HUES64 (cell line): Measurements from ENCODE around the gene JCHAIN.
"Not testable (repeated sequence)": the region's sequence is repeated elsewhere in the genome, so short reads cannot be mapped to it uniquely, and the experiment has no call there.

ENCODE experiments used
- H3K27ac ChIP-seq: 2 replicates; pipeline ENCODE4 v1.7.0; 2013; ENCODE audit warnings: low read depth, low read length, inconsistent platforms
- H3K27me3 ChIP-seq: 2 replicates; pipeline ENCODE4 v1.6.1; 2013; ENCODE audit warnings: mild to moderate bottlenecking, low read length; ENCODE audit not compliant: insufficient read depth
- H3K36me3 ChIP-seq: 2 replicates; pipeline ENCODE4 v1.6.1; 2013; ENCODE audit warnings: mild to moderate bottlenecking, low read length; ENCODE audit not compliant: insufficient read depth
- H3K4me1 ChIP-seq: 2 replicates; pipeline ENCODE4 v1.6.1; 2013; ENCODE audit warnings: mild to moderate bottlenecking, low read length, moderate library complexity; ENCODE audit not compliant: insufficient read depth
- H3K4me3 ChIP-seq: 2 replicates; pipeline ENCODE4 v1.5.1; 2013; ENCODE audit warnings: mild to moderate bottlenecking, low read length, moderate library complexity
- H3K9ac ChIP-seq: 2 replicates; pipeline ENCODE4 v1.6.1; 2013; ENCODE audit warnings: mild to moderate bottlenecking, low read depth, low read length
- H3K9me3 ChIP-seq: 2 replicates; pipeline ENCODE4 v1.6.1; 2013; ENCODE audit warnings: low read depth, low read length; ENCODE audit not compliant: insufficient read depth
- WGBS: fragments of 150-250, 120-280 bp; methylation state at CpG from one replicate; pipeline ENCODE4 v1.1.7; 2013; ENCODE audit warnings: missing lambda C conversion rate; 5-methylcytosine and 5-hydroxymethylcytosine counted together

The JCHAIN gene

GRCh38 chr4:70687821-70688794, 21.8 kb upstream of the JCHAIN start, which contains the start of gene UTP3:
Gene UTP3, plus strand, starts transcription at chr4:70688532. Its CDS starts 146 bp downstream, at chr4:70688678.
- 2% methylated on average over 70 of the region's 70 CpGs for WGBS
- Histone ChIP-seq H3K9me3 (no peaks in the 10 kb centered on the region), H3K4me1 (peaks cover 13% of the 10 kb centered on the region), H3K36me3 (peaks cover 29% of the 10 kb centered on the region), H3K9ac (peak within 1 kb of the TSS; percentile 85), H3K27me3 (no peaks in the 10 kb centered on the region), H3K27ac (peak within 1 kb of the TSS; percentile 87), H3K4me3 (peak within 1 kb of the TSS; percentile 82)

- peak overlapping the region; percentile 87 for H3K27ac ChIP-seq
- no peaks in the 10 kb centered on the region for H3K27me3 ChIP-seq
- peaks cover 13% of the 10 kb centered on the region for H3K4me1 ChIP-seq
- H3K4me3 ChIP-seq: peak overlapping the region; percentile 82
- no peaks in the 10 kb centered on the region for H3K9me3 ChIP-seq
- peak overlapping the region; percentile 85 for H3K9ac ChIP-seq
- 85% methylated on average over 13 of the region's 13 CpGs for WGBS
- peaks cover 23% of the 10 kb centered on the region for H3K36me3 ChIP-seq
These were observed 21.1 kb upstream of the JCHAIN start for GRCh38 chr4:70687392-70687791.

GRCh38 chr4:70682142-70682541, 15.8 kb upstream of the JCHAIN start:
- not testable (repeated sequence) for H3K4me3 ChIP-seq, H3K9me3 ChIP-seq, H3K4me1 ChIP-seq, H3K27me3 ChIP-seq, H3K9ac ChIP-seq, H3K36me3 ChIP-seq, H3K27ac ChIP-seq
- 85% methylated on average over 2 of the region's 3 CpGs for WGBS

GRCh38 chr4:70681704-70682103, 15.4 kb upstream of the JCHAIN start:
- H3K27me3 ChIP-seq: no peaks in the 10 kb centered on the region
- H3K4me1 ChIP-seq: no peaks in the 10 kb centered on the region
- H3K36me3 ChIP-seq: no peaks in the 10 kb centered on the region
- no peak overlapping the region for H3K27ac ChIP-seq
- H3K4me3 ChIP-seq: no peak overlapping the region
- H3K9ac ChIP-seq: no peak overlapping the region
- H3K9me3 ChIP-seq: no peaks in the 10 kb centered on the region

GRCh38 chr4:70680934-70681333, 14.6 kb upstream of the JCHAIN start:
- H3K4me1 ChIP-seq: no peaks in the 10 kb centered on the region
- no peaks in the 10 kb centered on the region for H3K27me3 ChIP-seq
- no peaks in the 10 kb centered on the region for H3K36me3 ChIP-seq
- H3K9ac ChIP-seq: no peak overlapping the region
- H3K9me3 ChIP-seq: no peaks in the 10 kb centered on the region
- H3K4me3 ChIP-seq: no peak overlapping the region
- H3K27ac ChIP-seq: no peak overlapping the region

- WGBS: 88% methylated on average over 1 of the region's 1 CpG
These were observed 12.2 kb upstream of the JCHAIN start for GRCh38 chr4:70678383-70678999.

GRCh38 chr4:70676554-70677090, 10.3 kb upstream of the JCHAIN start:
- no peaks in the 10 kb centered on the region for H3K4me1 ChIP-seq
- H3K27me3 ChIP-seq: no peaks in the 10 kb centered on the region
- H3K4me3 ChIP-seq: no peak overlapping the region
- 90% methylated on average over 6 of the region's 6 CpGs for WGBS
- no peak overlapping the region for H3K9ac ChIP-seq
- no peaks in the 10 kb centered on the region for H3K9me3 ChIP-seq
- no peaks in the 10 kb centered on the region for H3K36me3 ChIP-seq
- H3K27ac ChIP-seq: no peak overlapping the region

More at GRCh38 chr4:70678383-70678999, 12.2 kb upstream of the JCHAIN start:
- no peaks in the 10 kb centered on the region for H3K9me3 ChIP-seq
- no peaks in the 10 kb centered on the region for H3K27me3 ChIP-seq
- no peak overlapping the region for H3K9ac ChIP-seq
- no peak overlapping the region for H3K4me3 ChIP-seq
- H3K27ac ChIP-seq: no peak overlapping the region
- H3K36me3 ChIP-seq: no peaks in the 10 kb centered on the region
- no peaks in the 10 kb centered on the region for H3K4me1 ChIP-seq

GRCh38 chr4:70674731-70675130, 8.4 kb upstream of the JCHAIN start:
- no peak overlapping the region for H3K9ac ChIP-seq
- H3K27ac ChIP-seq: no peak overlapping the region
- H3K9me3 ChIP-seq: no peaks in the 10 kb centered on the region
- H3K4me1 ChIP-seq: no peaks in the 10 kb centered on the region
- no peaks in the 10 kb centered on the region for H3K36me3 ChIP-seq
- H3K4me3 ChIP-seq: no peak overlapping the region
- 83% methylated on average over 1 of the region's 1 CpG for WGBS
- no peaks in the 10 kb centered on the region for H3K27me3 ChIP-seq

- no peak overlapping the region for H3K9ac ChIP-seq
- no peaks in the 10 kb centered on the region for H3K4me1 ChIP-seq
- H3K4me3 ChIP-seq: no peak overlapping the region
- H3K27ac ChIP-seq: no peak overlapping the region
- no peaks in the 10 kb centered on the region for H3K27me3 ChIP-seq
- no peaks in the 10 kb centered on the region for H3K36me3 ChIP-seq
- H3K9me3 ChIP-seq: no peaks in the 10 kb centered on the region
These were observed 7.9 kb upstream of the JCHAIN start for GRCh38 chr4:70674191-70674590.

GRCh38 chr4:70671091-70671490, 4.8 kb upstream of the JCHAIN start:
- 100% methylated on average over 2 of the region's 2 CpGs for WGBS
- H3K36me3 ChIP-seq: no peaks in the 10 kb centered on the region
- H3K27me3 ChIP-seq: no peaks in the 10 kb centered on the region
- H3K9me3 ChIP-seq: no peaks in the 10 kb centered on the region
- no peaks in the 10 kb centered on the region for H3K4me1 ChIP-seq
- no peak overlapping the region for H3K9ac ChIP-seq
- H3K4me3 ChIP-seq: no peak overlapping the region
- no peak overlapping the region for H3K27ac ChIP-seq

GRCh38 chr4:70670332-70671014, 4.2 kb upstream of the JCHAIN start:
- 82% methylated on average over 3 of the region's 5 CpGs for WGBS
- H3K9me3 ChIP-seq: no peaks in the 10 kb centered on the region
- H3K4me1 ChIP-seq: no peaks in the 10 kb centered on the region
- no peak overlapping the region for H3K4me3 ChIP-seq
- H3K9ac ChIP-seq: no peak overlapping the region
- H3K27ac ChIP-seq: no peak overlapping the region
- H3K36me3 ChIP-seq: no peaks in the 10 kb centered on the region
- no peaks in the 10 kb centered on the region for H3K27me3 ChIP-seq
